ENCODE results near the gene SRI. TPM values are rescaled to one million over a fixed set of nuclear protein-coding genes. Genes with fewer than 3 reads are reported as not detected.
A peak's percentile ranks its signal among the peaks of the same experiment; 100 is the strongest.

The SRI gene
- total RNA-seq, 1 experiment from 2014 or later, result 136 TPM

DNA sequence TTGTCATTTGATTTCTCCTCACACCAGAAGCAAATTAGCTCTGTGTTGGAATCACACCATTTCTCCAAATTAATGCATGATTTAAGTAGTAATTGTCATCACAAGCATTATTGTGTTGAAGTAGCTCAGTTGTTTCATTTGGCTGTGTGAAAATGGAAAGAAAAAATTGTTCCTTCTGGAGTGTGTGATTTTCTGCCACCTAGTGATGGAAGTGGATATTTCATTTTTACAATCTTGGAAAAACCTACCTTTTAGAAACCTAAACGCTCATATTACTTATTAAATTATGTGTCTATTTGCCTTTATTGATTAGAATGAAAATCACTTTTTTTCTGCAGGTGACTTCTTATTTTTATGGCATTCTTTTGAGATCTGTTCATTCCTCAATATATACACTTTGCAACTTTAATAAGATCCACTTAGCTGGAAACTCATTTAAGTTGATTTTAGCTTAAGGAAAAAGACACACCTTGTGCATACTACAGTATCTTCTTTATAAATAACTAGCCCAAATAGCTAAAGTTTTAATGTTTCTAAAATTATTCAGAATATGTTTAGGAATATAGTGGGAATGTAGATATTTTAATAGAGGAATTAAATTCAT, 50.0 kb downstream of the SRI start:
- H3K4me2 ChIP-seq (ENCODE audit: insufficient read depth, insufficient read length, low read length), result no peak overlapping the region
- H2BK5ac ChIP-seq (ENCODE audit: insufficient read length, low read length), result no peak overlapping the region
- H2BK20ac ChIP-seq (ENCODE audit: low read depth, low read length, poor library complexity, severe bottlenecking), result no peak overlapping the region
- WGBS (ENCODE audit: extremely low coverage, insufficient read length, low lambda C conversion rate), result no CpG with 5 or more reads among the region's 1 CpG
- H3K79me2 ChIP-seq (ENCODE audit: insufficient read depth, low read length), result no peaks in the 10 kb centered on the region
- no peak overlapping the region for H3T11ph ChIP-seq (ENCODE audit: low read length)
- no peak overlapping the region for H3K18ac ChIP-seq (ENCODE audit: insufficient read length, low read depth, low read length)
- H3K9me3 Mint-ChIP-seq, result no peaks in the 10 kb centered on the region
- H3K4me1 Mint-ChIP-seq, result no peaks in the 10 kb centered on the region
- H3K9me3 ChIP-seq (ENCODE audit: control insufficient read depth, low read depth, low read length), result no peaks in the 10 kb centered on the region
- no peaks in the 10 kb centered on the region for H3K79me1 ChIP-seq (ENCODE audit: insufficient read depth, low read depth, low read length, poor library complexity, severe bottlenecking)
- H3K14ac ChIP-seq (ENCODE audit: insufficient read depth, low read length), result no peak overlapping the region
- no peak overlapping the region for H3K23ac ChIP-seq (ENCODE audit: insufficient read length, low read depth, low read length)
- H4K20me1 ChIP-seq (ENCODE audit: control insufficient read depth, insufficient read depth, insufficient read length), result no peaks in the 10 kb centered on the region
- no peak overlapping the region for H3K27ac Mint-ChIP-seq
- H2AK5ac ChIP-seq (ENCODE audit: insufficient read length, low read length), result no peak overlapping the region
- TF ChIP-seq, protein P1, sequence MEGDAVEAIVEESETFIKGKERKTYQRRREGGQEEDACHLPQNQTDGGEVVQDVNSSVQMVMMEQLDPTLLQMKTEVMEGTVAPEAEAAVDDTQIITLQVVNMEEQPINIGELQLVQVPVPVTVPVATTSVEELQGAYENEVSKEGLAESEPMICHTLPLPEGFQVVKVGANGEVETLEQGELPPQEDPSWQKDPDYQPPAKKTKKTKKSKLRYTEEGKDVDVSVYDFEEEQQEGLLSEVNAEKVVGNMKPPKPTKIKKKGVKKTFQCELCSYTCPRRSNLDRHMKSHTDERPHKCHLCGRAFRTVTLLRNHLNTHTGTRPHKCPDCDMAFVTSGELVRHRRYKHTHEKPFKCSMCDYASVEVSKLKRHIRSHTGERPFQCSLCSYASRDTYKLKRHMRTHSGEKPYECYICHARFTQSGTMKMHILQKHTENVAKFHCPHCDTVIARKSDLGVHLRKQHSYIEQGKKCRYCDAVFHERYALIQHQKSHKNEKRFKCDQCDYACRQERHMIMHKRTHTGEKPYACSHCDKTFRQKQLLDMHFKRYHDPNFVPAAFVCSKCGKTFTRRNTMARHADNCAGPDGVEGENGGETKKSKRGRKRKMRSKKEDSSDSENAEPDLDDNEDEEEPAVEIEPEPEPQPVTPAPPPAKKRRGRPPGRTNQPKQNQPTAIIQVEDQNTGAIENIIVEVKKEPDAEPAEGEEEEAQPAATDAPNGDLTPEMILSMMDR (conservative IDR thresholded peaks at IDR 0.05), result peak; percentile 68
- H2BK12ac ChIP-seq (ENCODE audit: insufficient read length, low read depth, low read length), result no peak overlapping the region
- H3K27ac ChIP-seq (ENCODE audit: insufficient read length, low read depth, low read length), result no peak overlapping the region
- H4K8ac ChIP-seq (replicated peaks; ENCODE audit: insufficient read length, low read depth, low read length), result no peak overlapping the region
- H4K5ac ChIP-seq (ENCODE audit: insufficient read length, low read depth, low read length), result no peak overlapping the region
- H3K9ac ChIP-seq (ENCODE audit: extremely low read depth, insufficient read length, low read length), result no peak overlapping the region
- H2AFZ ChIP-seq (ENCODE audit: low read length), result no peak overlapping the region
- H2BK15ac ChIP-seq (ENCODE audit: low read depth, low read length), result no peak overlapping the region
- no peaks in the 10 kb centered on the region for H3K36me3 Mint-ChIP-seq (ENCODE audit: insufficient read depth in 1 of 3, low read depth in 3 of 3)
- no peak overlapping the region for H3K56ac ChIP-seq (ENCODE audit: insufficient read length, low read depth, low read length)
- no peaks in the 10 kb centered on the region for H3K4me1 ChIP-seq (ENCODE audit: insufficient read depth, low read length)
- no peaks in the 10 kb centered on the region for H3K27me3 ChIP-seq (ENCODE audit: insufficient read depth, low read length)
- H3K4ac ChIP-seq (ENCODE audit: low read depth, low read length), result no peak overlapping the region
- H4K91ac ChIP-seq (ENCODE audit: insufficient read length, low read depth, low read length), result no peak overlapping the region
- H3K4me3 Mint-ChIP-seq, result no peak overlapping the region
- no peaks in the 10 kb centered on the region for H3K23me2 ChIP-seq (ENCODE audit: insufficient read length, low read depth, low read length, poor library complexity, severe bottlenecking)
- no peak overlapping the region for H2BK120ac ChIP-seq (ENCODE audit: low read depth, low read length, poor library complexity, severe bottlenecking)
- no peaks in the 10 kb centered on the region for H3K27me3 Mint-ChIP-seq (ENCODE audit: low read depth)
- DNase-seq, result no peak
